Tibial nerve (tissue), 3 donors: ENCODE measurements around the gene CCAR1.
"Not testable (repeated sequence)": the region's sequence is repeated elsewhere in the genome, so short reads cannot be mapped to it uniquely, and the experiment has no call there.

Experiments
- POLR2A ChIP-seq, 2 donors: fragments of 450-650 bp; IDR thresholded peaks; one replicate each; pipeline ENCODE4 v1.6.1; 2017; ENCODE audit warnings: antibody characterized with exemption in 2 of 2, mild to moderate bottlenecking in 2 of 2, moderate library complexity in 2 of 2
- TF ChIP-seq, protein P1 (sequence below), 5 experiments: fragments of 200-600 bp in 3 of 5; fragments of 450-650 bp in 2 of 5; sonication (generic) in 3 of 5; IDR thresholded peaks; one replicate each; pipeline ENCODE4 v1.5.1; 2016 to 2019; ENCODE audit warnings: antibody characterized with exemption in 5 of 5, mild to moderate bottlenecking in 3 of 5, moderate library complexity in 2 of 5

DNA sequence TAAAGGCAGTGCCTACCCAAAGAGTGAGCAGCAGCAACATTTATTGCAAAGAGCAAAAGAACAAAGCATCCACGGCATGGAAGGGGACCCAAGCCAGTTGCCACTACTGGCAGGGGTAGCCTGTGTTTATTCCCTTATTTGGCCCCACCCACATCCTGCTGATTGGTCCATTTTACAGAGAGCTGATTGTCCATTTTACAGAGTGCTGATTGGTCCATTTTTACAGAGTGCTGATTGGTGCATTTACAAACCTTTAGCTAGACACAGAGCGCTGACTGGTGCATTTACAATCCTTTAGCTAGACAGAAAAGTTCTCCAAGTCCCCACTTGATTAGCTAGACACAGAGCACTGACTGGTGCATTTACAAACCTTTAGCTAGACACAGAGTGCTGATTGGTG is 101.6 kb downstream of the CCAR1 start:
- TF ChIP-seq, protein P1, sequence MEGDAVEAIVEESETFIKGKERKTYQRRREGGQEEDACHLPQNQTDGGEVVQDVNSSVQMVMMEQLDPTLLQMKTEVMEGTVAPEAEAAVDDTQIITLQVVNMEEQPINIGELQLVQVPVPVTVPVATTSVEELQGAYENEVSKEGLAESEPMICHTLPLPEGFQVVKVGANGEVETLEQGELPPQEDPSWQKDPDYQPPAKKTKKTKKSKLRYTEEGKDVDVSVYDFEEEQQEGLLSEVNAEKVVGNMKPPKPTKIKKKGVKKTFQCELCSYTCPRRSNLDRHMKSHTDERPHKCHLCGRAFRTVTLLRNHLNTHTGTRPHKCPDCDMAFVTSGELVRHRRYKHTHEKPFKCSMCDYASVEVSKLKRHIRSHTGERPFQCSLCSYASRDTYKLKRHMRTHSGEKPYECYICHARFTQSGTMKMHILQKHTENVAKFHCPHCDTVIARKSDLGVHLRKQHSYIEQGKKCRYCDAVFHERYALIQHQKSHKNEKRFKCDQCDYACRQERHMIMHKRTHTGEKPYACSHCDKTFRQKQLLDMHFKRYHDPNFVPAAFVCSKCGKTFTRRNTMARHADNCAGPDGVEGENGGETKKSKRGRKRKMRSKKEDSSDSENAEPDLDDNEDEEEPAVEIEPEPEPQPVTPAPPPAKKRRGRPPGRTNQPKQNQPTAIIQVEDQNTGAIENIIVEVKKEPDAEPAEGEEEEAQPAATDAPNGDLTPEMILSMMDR (IDR thresholded peaks at IDR 0.05) = not testable (repeated sequence)
- not testable (repeated sequence) for TF ChIP-seq POLR2A (IDR thresholded peaks at IDR 0.05)
